Inflammatory macrophage (primary cell): Measurements from ENCODE around the gene SLC8A2.

Experiments
- DNase-seq, 2 donors: peaks; one replicate each; pipeline ENCODE4 v3.0.0-alpha.2; 2020 to 2022

The SLC8A2 gene

DNA sequence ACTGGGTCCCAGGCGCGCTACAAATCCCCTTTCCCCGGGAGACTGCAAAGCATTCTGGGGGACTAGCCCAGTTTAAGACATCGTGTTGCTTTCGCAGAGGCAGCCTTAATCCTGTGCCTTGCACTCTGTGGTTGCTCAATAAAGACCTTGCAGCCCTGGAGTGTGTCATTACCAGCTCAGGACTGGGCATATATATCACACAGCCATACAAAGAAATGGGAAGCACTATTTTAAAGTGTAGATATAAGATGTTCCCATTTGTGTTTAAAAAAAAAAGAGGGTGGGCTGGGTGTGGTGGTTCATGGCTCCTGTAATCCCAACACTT, 32.1 kb upstream of the SLC8A2 start:
- no peak for DNase-seq

GRCh38 chr19:47503130-47503825, 31.6 kb upstream of the SLC8A2 start:
- no peak for DNase-seq

GRCh38 chr19:47499863-47500830, 28.5 kb upstream of the SLC8A2 start:
- DNase-seq = no peak

- no peak for DNase-seq
These were observed 27.7 kb upstream of the SLC8A2 start for GRCh38 chr19:47499371-47499770.

DNA sequence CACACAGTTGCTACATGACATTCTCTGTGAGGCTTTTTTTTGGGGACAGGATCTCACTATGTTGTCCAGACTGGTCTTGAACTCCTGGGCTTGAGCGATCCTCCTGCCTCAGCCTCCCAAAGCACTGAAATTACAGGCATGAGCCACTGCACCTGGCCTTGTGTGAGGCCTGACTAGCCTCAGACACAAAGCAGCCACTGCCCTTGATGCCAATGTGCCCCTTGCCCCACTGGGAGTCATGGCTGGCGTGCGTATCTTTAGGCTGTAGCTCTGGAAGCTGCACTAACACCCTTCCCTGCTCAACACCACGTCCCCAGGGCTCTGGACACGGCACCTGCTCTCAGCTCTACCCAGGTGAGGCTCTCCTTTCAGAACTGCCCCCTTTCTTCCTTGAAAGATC, 26.9 kb upstream of the SLC8A2 start:
- no peak for DNase-seq

DNA sequence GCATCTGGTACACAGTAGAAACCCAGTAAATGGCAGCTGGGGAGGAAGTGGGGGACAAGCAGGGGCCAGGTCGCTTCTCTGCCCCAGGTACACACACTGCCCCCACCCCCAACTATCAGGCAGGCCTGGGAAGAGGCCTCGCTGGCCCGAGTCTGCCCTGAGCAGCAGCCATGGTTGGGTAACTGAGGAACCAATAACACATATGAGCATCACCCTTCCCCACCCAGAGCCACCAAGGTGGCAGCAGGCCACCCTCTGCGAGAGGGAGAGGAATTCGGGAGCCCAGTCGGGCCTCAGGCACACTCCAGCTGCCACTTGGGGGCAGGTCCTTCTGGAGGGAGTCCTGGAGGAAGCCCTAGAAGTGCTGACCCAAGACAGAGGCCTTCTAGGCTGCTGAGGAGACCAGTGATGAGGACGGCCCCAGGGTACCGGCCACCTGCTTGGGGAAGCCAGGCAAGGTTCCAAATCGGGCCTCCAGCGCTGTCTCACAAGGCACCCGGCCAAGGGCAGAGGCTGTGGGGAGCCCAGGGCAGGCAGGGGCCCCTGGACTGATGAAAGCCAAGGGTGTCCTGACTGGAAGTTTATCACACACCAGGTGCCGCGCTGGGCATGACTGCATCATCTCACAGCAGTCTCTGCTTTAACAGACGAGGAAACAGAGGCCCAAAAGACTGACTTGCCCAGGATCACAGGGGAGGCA, 26.3 kb upstream of the SLC8A2 start:
- DNase-seq = no peak

- DNase-seq = no peak
These were observed 25.5 kb upstream of the SLC8A2 start for GRCh38 chr19:47497050-47497766.

DNA sequence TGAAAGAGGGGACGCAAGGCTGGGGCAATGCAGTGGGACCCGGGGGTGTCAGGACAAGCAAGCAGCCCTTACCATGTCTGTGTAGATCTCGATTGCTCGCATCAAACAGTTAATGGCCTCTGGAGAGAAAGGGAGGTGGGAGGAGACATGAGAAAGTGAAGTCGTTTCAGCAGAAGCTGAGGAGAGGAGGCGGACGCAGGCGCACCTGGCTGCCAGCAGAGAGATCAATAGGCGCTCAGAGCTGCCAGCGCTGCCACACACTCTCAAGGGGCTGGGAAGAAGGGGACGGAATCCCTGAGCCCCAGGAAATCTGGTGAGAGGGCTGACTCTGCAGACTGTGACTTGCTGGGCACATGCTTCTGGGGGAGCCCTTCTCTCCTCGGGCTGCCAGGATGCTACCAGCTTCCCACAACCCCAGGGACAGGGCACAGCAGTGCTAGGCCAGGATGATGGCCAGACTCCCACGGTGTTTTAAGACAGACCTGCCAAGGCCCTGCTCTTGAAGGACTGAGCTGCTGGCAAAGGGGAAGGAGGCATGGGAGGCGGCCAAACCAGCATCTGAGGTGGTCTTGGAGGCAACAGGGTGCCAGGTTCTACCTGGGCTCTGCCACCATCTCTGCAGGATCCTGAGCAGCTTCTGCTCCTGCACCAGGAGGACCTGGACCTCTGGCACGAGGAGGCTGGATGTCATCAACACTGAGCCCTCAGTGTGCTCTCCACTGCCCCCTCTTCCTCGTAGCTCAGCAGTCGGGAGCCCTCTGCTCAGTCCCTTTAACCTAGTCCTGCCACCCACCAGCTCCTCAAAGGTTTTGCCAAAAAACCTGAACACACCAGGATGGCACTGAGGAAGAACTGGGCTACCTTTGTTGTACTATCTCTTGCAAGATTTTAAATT, 24.0 kb upstream of the SLC8A2 start:
- no peak for DNase-seq

DNA sequence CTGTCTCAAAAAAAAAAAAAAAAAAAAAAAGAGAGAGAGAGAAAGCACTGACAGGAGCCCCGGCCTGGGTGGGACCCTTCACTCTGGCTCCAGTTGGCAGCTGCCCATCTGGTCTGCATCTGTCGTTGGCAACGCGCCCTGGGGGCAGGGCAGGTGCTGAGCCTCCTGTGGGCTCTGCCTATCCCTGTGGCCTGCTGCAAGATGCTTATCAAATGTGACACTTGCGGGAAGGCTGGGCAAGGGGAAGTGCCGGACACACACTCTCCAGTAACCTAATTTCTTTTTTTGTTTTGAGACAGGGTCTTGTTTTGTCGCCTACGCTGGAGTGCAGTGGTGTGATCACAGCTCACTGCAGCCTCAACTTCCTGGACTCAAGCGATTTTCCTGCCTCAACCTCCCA, 23.0 kb upstream of the SLC8A2 start:
- no peak for DNase-seq

DNA sequence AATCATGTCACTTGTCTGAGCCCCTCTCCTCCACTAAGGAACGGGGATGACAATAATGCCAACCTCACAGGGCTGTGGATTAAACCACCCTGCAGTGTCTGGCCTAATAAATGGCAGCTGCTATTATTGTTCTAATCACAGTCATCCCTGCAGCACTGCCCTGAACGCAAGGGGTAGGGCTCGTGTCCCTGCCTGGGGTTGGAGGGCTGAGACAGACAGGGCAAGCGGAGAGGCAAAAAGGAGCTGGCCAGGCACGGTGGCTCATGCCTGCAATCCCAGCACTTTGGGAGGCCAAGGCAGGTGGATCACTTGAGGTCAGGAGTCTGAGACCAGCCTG, 22.5 kb upstream of the SLC8A2 start:
- DNase-seq = no peak

- DNase-seq = no peak
These were observed 21.9 kb upstream of the SLC8A2 start for GRCh38 chr19:47493378-47494210.

DNA sequence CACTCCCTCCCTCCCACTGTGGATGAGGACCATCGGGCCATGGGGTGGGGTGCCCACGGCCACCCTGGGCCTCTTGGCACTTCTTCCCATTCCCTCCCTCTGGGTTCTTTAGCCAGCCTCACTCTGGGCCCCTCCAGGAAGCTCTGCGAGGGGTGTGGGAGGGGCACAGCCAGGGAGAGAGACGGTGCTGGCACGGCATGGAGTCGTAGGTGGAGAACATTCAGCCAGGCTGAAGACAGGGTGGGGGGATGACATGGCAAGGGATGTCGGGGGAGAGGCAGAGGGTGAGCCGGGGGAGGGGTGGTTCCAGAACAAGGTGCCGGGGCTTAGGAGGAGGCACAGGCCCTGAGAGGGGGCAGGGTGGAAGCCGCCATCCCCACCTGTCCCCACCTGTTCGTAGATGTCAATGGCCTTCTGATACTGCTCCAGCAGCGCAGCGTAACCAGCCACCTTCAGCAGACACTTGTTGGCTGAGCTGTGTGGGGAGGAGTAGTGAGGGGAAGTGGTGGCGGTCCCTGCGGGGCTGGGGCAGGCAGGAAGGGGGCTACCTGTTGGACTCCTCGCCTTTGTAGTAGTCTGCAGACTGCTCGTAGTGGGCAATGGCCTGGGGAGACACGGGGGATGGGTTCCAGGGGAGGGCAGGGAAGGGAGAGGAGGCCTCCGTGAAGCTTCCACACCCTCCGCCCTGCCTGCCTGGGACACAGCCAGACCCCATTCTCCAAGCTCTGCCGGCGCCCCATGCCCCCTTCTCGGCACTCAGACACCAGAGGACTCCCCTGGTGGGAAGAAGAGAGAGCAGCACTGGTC, 21.1 kb upstream of the SLC8A2 start:
- DNase-seq = no peak

DNA sequence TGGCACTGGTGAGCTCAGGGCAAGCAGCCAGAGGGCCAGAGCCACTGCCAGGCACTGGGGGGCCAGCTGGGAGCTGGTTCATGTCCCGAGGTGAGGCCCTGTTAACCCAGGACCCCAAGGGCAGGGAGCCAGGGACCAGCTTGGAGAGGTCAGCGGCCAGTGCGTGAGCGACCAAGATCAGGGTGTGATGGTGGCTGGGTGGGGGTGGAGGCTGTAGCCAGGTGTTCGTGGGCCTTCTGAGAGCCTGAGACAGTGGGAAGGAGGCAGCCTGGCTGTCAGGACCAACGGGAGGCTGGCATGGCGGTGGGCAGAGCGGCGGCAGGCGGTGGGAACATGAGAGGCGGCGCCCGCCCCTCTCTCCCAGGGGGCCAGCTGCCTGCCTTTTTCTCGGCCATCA, 20.4 kb upstream of the SLC8A2 start:
- DNase-seq = no peak

GRCh38 chr19:47491358-47492136, 19.9 kb upstream of the SLC8A2 start:
- no peak for DNase-seq

DNA sequence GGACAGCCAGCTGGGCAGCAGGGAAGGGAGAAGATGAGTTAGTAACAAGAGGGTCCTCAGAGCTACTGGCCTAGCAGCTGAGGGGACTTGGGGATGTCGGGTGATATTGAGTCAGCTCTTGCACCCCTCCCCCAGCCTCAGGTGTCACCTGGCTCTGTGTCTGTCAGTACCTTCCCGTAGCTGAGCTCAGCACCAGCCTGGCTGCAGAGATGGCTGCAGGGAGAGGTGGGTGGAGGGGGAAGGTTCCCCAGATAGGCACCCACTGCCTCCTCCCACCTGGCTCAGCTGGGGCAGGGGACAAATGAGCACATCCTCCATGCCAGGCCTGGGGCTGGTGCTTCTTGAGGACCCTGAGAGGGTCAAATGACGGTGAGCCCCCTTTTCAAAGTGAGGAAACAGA, 19.2 kb upstream of the SLC8A2 start:
- no peak for DNase-seq

DNA sequence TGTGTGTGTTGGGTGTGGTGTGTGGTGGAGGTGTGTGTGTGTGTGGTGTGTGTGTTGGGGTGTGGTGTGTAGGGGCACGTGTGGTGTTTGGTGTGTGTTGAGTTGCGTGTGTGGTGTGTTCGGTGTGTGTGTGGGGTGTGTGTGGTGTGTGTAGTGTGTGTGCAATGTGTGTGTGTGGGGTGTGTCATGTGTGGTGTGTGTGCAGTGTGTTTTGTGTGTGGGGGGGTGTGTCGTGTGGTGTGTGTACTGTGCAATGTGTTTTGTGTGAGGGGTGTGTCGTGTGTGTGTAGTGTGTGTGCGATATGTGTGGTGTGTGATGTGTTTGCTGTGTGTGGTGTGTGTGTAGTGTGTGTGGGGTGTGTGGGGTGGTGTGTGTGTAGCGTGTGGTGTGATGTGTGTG, 18.3 kb upstream of the SLC8A2 start:
- no peak for DNase-seq

DNA sequence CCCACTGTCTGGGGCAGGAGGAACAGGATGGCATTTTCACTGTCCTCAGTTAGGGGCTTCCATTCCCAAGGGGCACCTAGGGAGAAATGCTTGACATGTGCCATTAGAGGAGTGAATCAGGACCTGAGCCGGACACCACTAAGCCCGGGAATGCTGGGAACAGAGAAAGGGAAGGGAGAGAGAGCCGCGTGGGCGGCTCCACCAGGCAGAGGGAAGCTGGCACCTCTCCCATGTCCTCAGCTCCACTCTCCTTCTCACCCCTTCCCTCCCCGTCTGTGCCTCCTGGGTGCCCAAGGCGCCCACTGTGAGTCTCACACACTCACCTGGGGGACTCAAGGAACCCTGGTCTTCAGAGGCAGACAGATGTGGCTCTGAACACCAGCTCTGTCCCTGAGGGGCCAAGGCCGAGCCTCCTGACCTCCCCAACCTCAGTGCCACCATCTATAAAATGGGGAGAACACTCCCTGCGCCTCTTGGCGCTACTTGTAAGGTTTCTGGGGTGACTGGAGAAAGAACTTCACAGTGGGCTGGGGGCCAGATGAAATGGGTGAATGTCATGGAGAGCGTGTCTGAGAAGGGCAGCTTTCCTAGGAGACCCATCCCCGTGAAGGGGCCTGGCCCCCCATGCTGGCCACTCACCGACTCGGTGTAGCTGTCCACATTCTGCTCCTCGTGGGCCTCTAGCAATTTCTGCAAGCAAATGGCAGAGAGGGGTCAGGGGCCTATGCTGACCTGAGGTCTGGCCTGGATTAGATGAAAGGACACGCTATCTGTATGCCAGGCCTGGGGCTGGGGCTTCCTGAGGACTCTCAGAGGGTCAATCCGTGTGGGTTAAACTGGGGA, 17.6 kb upstream of the SLC8A2 start:
- DNase-seq = no peak
